Activated CD4-positive, alpha-beta T cell treated with anti-CD3 and anti-CD28 coated beads, Interleukin-2, amount 50 U/mL, for 16 hours (primary cell): ENCODE results near the gene VPS13C.

Experiments
- DNase-seq: peaks from one replicate; pipeline ENCODE4 v3.0.0-alpha.2; 2020

VPS13C gene

DNA sequence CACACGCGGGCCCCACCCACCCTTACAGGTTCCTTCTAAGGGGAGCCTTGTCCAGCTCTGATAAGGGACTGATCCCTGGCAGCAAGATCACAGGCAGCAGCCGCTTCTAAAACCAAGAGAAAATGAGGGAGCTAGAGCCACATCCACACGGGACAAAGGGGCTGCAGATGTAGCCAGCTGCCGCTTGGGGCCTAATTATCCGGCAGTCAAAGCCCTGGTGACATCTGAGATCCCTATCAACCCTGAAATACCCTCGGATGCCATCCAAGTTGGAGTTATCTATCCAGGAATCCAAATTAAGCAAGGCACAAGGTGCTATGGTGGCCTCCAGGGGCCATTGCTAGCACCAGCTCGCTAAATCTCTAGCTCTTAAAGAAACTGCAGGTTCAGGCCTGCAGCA is 248.3 kb downstream of the VPS13C start:
- DNase-seq = no peak

- no peak for DNase-seq
Observed at GRCh38 chr15:61809216-61809615, 251.0 kb downstream of the VPS13C start.

GRCh38 chr15:61807281-61807929 is 252.8 kb downstream of the VPS13C start:
- no peak for DNase-seq
